Stimulated activated naive B cell treated with anti-CD40 and anti-IgM and Interleukin-4, amounts not matched to agents 10 μg/mL and 1 μg/mL and 100 μg/mL, for 72 hours (primary cell): Measurements from ENCODE around the gene TUBGCP2.

Experiments used
- ATAC-seq, 2 donors: fragments of 150-1000 bp; cut with Tn5 transposase; replicated peaks; 2 replicates each; pipeline ENCODE4 v1.10.0; 2021; ENCODE audit warnings: moderate library complexity in 1 of 2
- DNase-seq: peaks from one replicate; pipeline ENCODE4 v3.0.0; 2021
- H3K27ac Mint-ChIP-seq: one replicate; pipeline ENCODE4 v1.8.0; 2022; ENCODE audit warnings: mild to moderate bottlenecking, mixed read lengths
- H3K27me3 Mint-ChIP-seq, 2 donors: one replicate each; pipeline ENCODE4 v1.8.0; 2022; ENCODE audit warnings: mixed read lengths in 2 of 2
- H3K36me3 Mint-ChIP-seq, 2 donors: one replicate each; pipeline ENCODE4 v1.8.0; 2022; ENCODE audit warnings: mixed read lengths in 2 of 2, mild to moderate bottlenecking in 1 of 2
- H3K4me1 Mint-ChIP-seq, 2 donors: one replicate each; pipeline ENCODE4 v1.8.0; 2022; ENCODE audit warnings: mixed read lengths in 2 of 2, mild to moderate bottlenecking in 1 of 2
- H3K4me3 Mint-ChIP-seq, 2 donors: one replicate each; pipeline ENCODE4 v1.8.0; 2022; ENCODE audit warnings: mild to moderate bottlenecking in 2 of 2, mixed read lengths in 2 of 2, moderate library complexity in 1 of 2
- H3K9me3 Mint-ChIP-seq, 2 donors: one replicate each; pipeline ENCODE4 v1.8.0; 2022; ENCODE audit warnings: mixed read lengths in 2 of 2, mild to moderate bottlenecking in 1 of 2

The TUBGCP2 gene

GRCh38 chr10:133309720-133310398 is 1.2 kb upstream of the TUBGCP2 start:
- Mint-ChIP-seq H3K27me3 (no peaks in the 10 kb centered on the region), H3K4me3 (peak overlapping the region; percentile 32 to 53), H3K27ac (peak overlapping the region; percentile 47), H3K36me3 (peaks cover 23 to 33% of the 10 kb centered on the region in 2 donors), H3K4me1 (peaks cover 26 to 46% of the 10 kb centered on the region in 2 donors), H3K9me3 (no peaks in the 10 kb centered on the region)
- ATAC-seq: no peak
- no peak for DNase-seq

- Mint-ChIP-seq H3K4me3 (peak overlapping the region; percentile 82 to 98), H3K4me1 (peaks cover 22 to 44% of the 10 kb centered on the region in 2 donors), H3K9me3 (no peaks in the 10 kb centered on the region), H3K36me3 (peaks cover 20 to 29% of the 10 kb centered on the region in 2 donors), H3K27me3 (no peaks in the 10 kb centered on the region), H3K27ac (peak overlapping the region; percentile 94)
- DNase-seq: peak; percentile 85
- ATAC-seq: peak; percentile 76 to 87
Measured at GRCh38 chr10:133309100-133309719, 538 bp upstream of the TUBGCP2 start.

- Mint-ChIP-seq H3K4me1 (peaks cover 25 to 47% of the 10 kb centered on the region in 2 donors), H3K27me3 (no peaks in the 10 kb centered on the region), H3K9me3 (no peaks in the 10 kb centered on the region), H3K4me3 (peak overlapping the region; percentile 98), H3K27ac (peak overlapping the region; percentile 99), H3K36me3 (peaks cover 17 to 33% of the 10 kb centered on the region in 2 donors)
- peak; percentile 49 to 50 for ATAC-seq
- DNase-seq: peak; percentile 72
Measured at GRCh38 chr10:133307776-133308420, 774 bp downstream of the TUBGCP2 start.

GRCh38 chr10:133306941-133307379 is 1.7 kb downstream of the TUBGCP2 start:
- DNase-seq: no peak
- Mint-ChIP-seq H3K9me3 (no peaks in the 10 kb centered on the region), H3K4me3 (peak overlapping the region; percentile 52 to 98), H3K27ac (peak overlapping the region; percentile 99), H3K36me3 (peaks cover 16 to 34% of the 10 kb centered on the region in 2 donors), H3K27me3 (no peaks in the 10 kb centered on the region), H3K4me1 (peaks cover 25 to 51% of the 10 kb centered on the region in 2 donors)
- ATAC-seq: no peak

- no peak for ATAC-seq
- peak overlapping the region; percentile 93 for H3K27ac Mint-ChIP-seq
- peaks cover 25 to 51% of the 10 kb centered on the region in 2 donors for H3K4me1 Mint-ChIP-seq
Measured at GRCh38 chr10:133306097-133306476, 2.6 kb downstream of the TUBGCP2 start.

GRCh38 chr10:133303206-133303605 is 5.5 kb downstream of the TUBGCP2 start:
- Mint-ChIP-seq H3K4me3 (no peak overlapping the region), H3K9me3 (no peaks in the 10 kb centered on the region), H3K36me3 (peaks cover 33 to 54% of the 10 kb centered on the region in 2 donors), H3K27ac (no peak overlapping the region), H3K27me3 (no peaks in the 10 kb centered on the region), H3K4me1 (peaks cover 27 to 50% of the 10 kb centered on the region in 2 donors)
- ATAC-seq (no peak), DNase-seq (no peak)

More at GRCh38 chr10:133306097-133306476, 2.6 kb downstream of the TUBGCP2 start:
- Mint-ChIP-seq H3K4me3 (peak overlapping the region; percentile 5 to 17), H3K9me3 (no peaks in the 10 kb centered on the region), H3K36me3 (peaks cover 17 to 35% of the 10 kb centered on the region in 2 donors), H3K27me3 (no peaks in the 10 kb centered on the region)
- no peak for DNase-seq

- H3K4me3 Mint-ChIP-seq: no peak overlapping the region
- H3K27ac Mint-ChIP-seq: no peak overlapping the region
- no peak for ATAC-seq
- H3K36me3 Mint-ChIP-seq: peaks cover 41 to 59% of the 10 kb centered on the region in 2 donors
- DNase-seq: no peak
- H3K4me1 Mint-ChIP-seq: peaks cover 20 to 40% of the 10 kb centered on the region in 2 donors
- H3K9me3 Mint-ChIP-seq: no peaks in the 10 kb centered on the region
- no peaks in the 10 kb centered on the region for H3K27me3 Mint-ChIP-seq
Measured at GRCh38 chr10:133302230-133302629, 6.4 kb downstream of the TUBGCP2 start.

GRCh38 chr10:133299738-133300137 is 8.9 kb downstream of the TUBGCP2 start:
- H3K4me1 Mint-ChIP-seq: peaks cover 7 to 15% of the 10 kb centered on the region in 2 donors
- ATAC-seq: no peak
- no peaks in the 10 kb centered on the region for H3K9me3 Mint-ChIP-seq
- no peak for DNase-seq
- H3K27ac Mint-ChIP-seq: no peak overlapping the region
- no peaks in the 10 kb centered on the region for H3K27me3 Mint-ChIP-seq
- no peak overlapping the region for H3K4me3 Mint-ChIP-seq
- H3K36me3 Mint-ChIP-seq: peaks cover 46 to 63% of the 10 kb centered on the region in 2 donors

- Mint-ChIP-seq H3K27me3 (no peaks in the 10 kb centered on the region), H3K27ac (no peak overlapping the region), H3K9me3 (no peaks in the 10 kb centered on the region), H3K4me1 (peaks cover 7 to 14% of the 10 kb centered on the region in 2 donors), H3K4me3 (no peak overlapping the region), H3K36me3 (peaks cover 49 to 67% of the 10 kb centered on the region in 2 donors)
- DNase-seq (no peak), ATAC-seq (no peak)
Measured at GRCh38 chr10:133299224-133299623, 9.4 kb downstream of the TUBGCP2 start.

GRCh38 chr10:133298466-133298865 is 10.2 kb downstream of the TUBGCP2 start:
- no peak overlapping the region for H3K4me3 Mint-ChIP-seq
- no peak for ATAC-seq
- H3K36me3 Mint-ChIP-seq: peaks cover 55 to 69% of the 10 kb centered on the region in 2 donors
- H3K9me3 Mint-ChIP-seq: no peaks in the 10 kb centered on the region
- H3K4me1 Mint-ChIP-seq: peaks cover 6 to 11% of the 10 kb centered on the region in 2 donors
- no peak for DNase-seq
- no peaks in the 10 kb centered on the region for H3K27me3 Mint-ChIP-seq
- H3K27ac Mint-ChIP-seq: no peak overlapping the region

GRCh38 chr10:133297504-133297903 is 11.2 kb downstream of the TUBGCP2 start:
- no peak for DNase-seq
- Mint-ChIP-seq H3K4me3 (no peak overlapping the region), H3K27me3 (no peaks in the 10 kb centered on the region), H3K36me3 (peaks cover 52 to 67% of the 10 kb centered on the region in 2 donors), H3K27ac (no peak overlapping the region), H3K4me1 (peaks cover 6 to 8% of the 10 kb centered on the region in 2 donors), H3K9me3 (no peaks in the 10 kb centered on the region)
- ATAC-seq: no peak

GRCh38 chr10:133295426-133296320 is 13.0 kb downstream of the TUBGCP2 start:
- ATAC-seq: no peak
- peaks cover 48 to 62% of the 10 kb centered on the region in 2 donors for H3K36me3 Mint-ChIP-seq
- H3K4me1 Mint-ChIP-seq: peaks cover 4 to 7% of the 10 kb centered on the region in 2 donors
- peak overlapping the region; percentile 5 for H3K27ac Mint-ChIP-seq
- H3K27me3 Mint-ChIP-seq: no peaks in the 10 kb centered on the region
- H3K4me3 Mint-ChIP-seq: no peak overlapping the region
- DNase-seq: no peak
- H3K9me3 Mint-ChIP-seq: no peaks in the 10 kb centered on the region

GRCh38 chr10:133294189-133294588 is 14.5 kb downstream of the TUBGCP2 start:
- H3K27me3 Mint-ChIP-seq: no peaks in the 10 kb centered on the region
- H3K27ac Mint-ChIP-seq: no peak overlapping the region
- H3K9me3 Mint-ChIP-seq: no peaks in the 10 kb centered on the region
- no peak overlapping the region for H3K4me3 Mint-ChIP-seq
- peaks cover 43 to 58% of the 10 kb centered on the region in 2 donors for H3K36me3 Mint-ChIP-seq
- DNase-seq (no peak), ATAC-seq (no peak)
- H3K4me1 Mint-ChIP-seq: peaks cover 3 to 7% of the 10 kb centered on the region in 2 donors

GRCh38 chr10:133293810-133294119 is 14.9 kb downstream of the TUBGCP2 start:
- Mint-ChIP-seq H3K27ac (no peak overlapping the region), H3K36me3 (peaks cover 43 to 60% of the 10 kb centered on the region in 2 donors), H3K9me3 (no peaks in the 10 kb centered on the region), H3K4me3 (no peak overlapping the region), H3K27me3 (no peaks in the 10 kb centered on the region), H3K4me1 (peaks cover 3 to 7% of the 10 kb centered on the region in 2 donors)
- ATAC-seq (no peak), DNase-seq (no peak)
